Nephron progenitor cell (in vitro differentiated cells): Measurements from ENCODE around the gene R3HDM1.

Experiments used
- DNase-seq: peaks from one replicate; pipeline ENCODE4 v3.0.0; 2021
- H3K27ac Mint-ChIP-seq: 2 replicates; pipeline ENCODE4 v1.8.0; 2021; ENCODE audit warnings: mild to moderate bottlenecking, moderate library complexity, mixed read lengths
- H3K27me3 Mint-ChIP-seq: 2 replicates; pipeline ENCODE4 v1.8.0; 2021; ENCODE audit warnings: mild to moderate bottlenecking, low read depth, mixed read lengths; ENCODE audit not compliant: poor library complexity
- H3K36me3 Mint-ChIP-seq: 2 replicates; pipeline ENCODE4 v1.8.0; 2021; ENCODE audit warnings: low read depth, mixed read lengths
- H3K4me1 Mint-ChIP-seq: 2 replicates; pipeline ENCODE4 v1.8.0; 2021; ENCODE audit warnings: mixed read lengths
- H3K4me3 Mint-ChIP-seq: 2 replicates; pipeline ENCODE4 v1.8.0; 2021; ENCODE audit warnings: mild to moderate bottlenecking, moderate library complexity, mixed read lengths
- H3K9me3 Mint-ChIP-seq: 2 replicates; pipeline ENCODE4 v1.8.0; 2021; ENCODE audit warnings: mild to moderate bottlenecking, moderate library complexity, mixed read lengths
- CTCF ChIP-seq: fragments of 200-600 bp; sonication (generic); IDR thresholded peaks from 2 replicates; pipeline ENCODE4 v1.5.0; 2021; ENCODE audit warnings: antibody characterized with exemption

R3HDM1 gene

GRCh38 chr2:135555311-135555710 lies 24.0 kb downstream of the R3HDM1 start:
- peaks cover 11% of the 10 kb centered on the region for H3K9me3 Mint-ChIP-seq
- no peak for DNase-seq
- H3K27ac Mint-ChIP-seq, result peak overlapping the region; percentile 10
- no peaks in the 10 kb centered on the region for H3K27me3 Mint-ChIP-seq
- TF ChIP-seq CTCF, result no peak
- peaks cover 68% of the 10 kb centered on the region for H3K36me3 Mint-ChIP-seq
- no peaks in the 10 kb centered on the region for H3K4me1 Mint-ChIP-seq
- H3K4me3 Mint-ChIP-seq, result no peak overlapping the region

GRCh38 chr2:135557530-135557929 lies 26.2 kb downstream of the R3HDM1 start:
- H3K27me3 Mint-ChIP-seq, result no peaks in the 10 kb centered on the region
- DNase-seq, result no peak
- peak overlapping the region; percentile 58 for H3K27ac Mint-ChIP-seq
- H3K36me3 Mint-ChIP-seq, result peaks cover 56% of the 10 kb centered on the region
- no peaks in the 10 kb centered on the region for H3K4me1 Mint-ChIP-seq
- no peak overlapping the region for H3K4me3 Mint-ChIP-seq
- no peak for TF ChIP-seq CTCF
- peaks cover 11% of the 10 kb centered on the region for H3K9me3 Mint-ChIP-seq

GRCh38 chr2:135561925-135562324 lies 30.6 kb downstream of the R3HDM1 start:
- DNase-seq, result no peak
- no peak overlapping the region for H3K4me3 Mint-ChIP-seq
- no peaks in the 10 kb centered on the region for H3K4me1 Mint-ChIP-seq
- no peak for TF ChIP-seq CTCF
- no peak overlapping the region for H3K27ac Mint-ChIP-seq
- no peaks in the 10 kb centered on the region for H3K27me3 Mint-ChIP-seq
- peaks cover 53% of the 10 kb centered on the region for H3K36me3 Mint-ChIP-seq
- H3K9me3 Mint-ChIP-seq, result no peaks in the 10 kb centered on the region

GRCh38 chr2:135563793-135564192 lies 32.5 kb downstream of the R3HDM1 start:
- H3K4me1 Mint-ChIP-seq, result no peaks in the 10 kb centered on the region
- H3K27ac Mint-ChIP-seq, result no peak overlapping the region
- no peak overlapping the region for H3K4me3 Mint-ChIP-seq
- DNase-seq, result no peak
- H3K9me3 Mint-ChIP-seq, result no peaks in the 10 kb centered on the region
- H3K36me3 Mint-ChIP-seq, result peaks cover 49% of the 10 kb centered on the region
- no peak for TF ChIP-seq CTCF
- H3K27me3 Mint-ChIP-seq, result no peaks in the 10 kb centered on the region

- H3K9me3 Mint-ChIP-seq, result no peaks in the 10 kb centered on the region
Measured at GRCh38 chr2:135570884-135571283, 39.6 kb downstream of the R3HDM1 start.

More at GRCh38 chr2:135570884-135571283, 39.6 kb downstream of the R3HDM1 start:
- DNase-seq, result no peak
- Mint-ChIP-seq H3K4me3 (no peak overlapping the region), H3K36me3 (peaks cover 40% of the 10 kb centered on the region), H3K27me3 (no peaks in the 10 kb centered on the region), H3K27ac (no peak overlapping the region), H3K4me1 (no peaks in the 10 kb centered on the region)
- TF ChIP-seq CTCF, result no peak
